Embryonic facial prominence (tissue), 1 donor: ENCODE results near the gene GNRHR.
"Not testable (repeated sequence)": the region's sequence is repeated elsewhere in the genome, so short reads cannot be mapped to it uniquely, and the experiment has no call there.

ENCODE experiments used
- DNase-seq: peaks from one replicate; pipeline ENCODE4 v3.0.0-alpha.2; 2016; ENCODE audit errors: extremely low spot score

GNRHR gene

DNA sequence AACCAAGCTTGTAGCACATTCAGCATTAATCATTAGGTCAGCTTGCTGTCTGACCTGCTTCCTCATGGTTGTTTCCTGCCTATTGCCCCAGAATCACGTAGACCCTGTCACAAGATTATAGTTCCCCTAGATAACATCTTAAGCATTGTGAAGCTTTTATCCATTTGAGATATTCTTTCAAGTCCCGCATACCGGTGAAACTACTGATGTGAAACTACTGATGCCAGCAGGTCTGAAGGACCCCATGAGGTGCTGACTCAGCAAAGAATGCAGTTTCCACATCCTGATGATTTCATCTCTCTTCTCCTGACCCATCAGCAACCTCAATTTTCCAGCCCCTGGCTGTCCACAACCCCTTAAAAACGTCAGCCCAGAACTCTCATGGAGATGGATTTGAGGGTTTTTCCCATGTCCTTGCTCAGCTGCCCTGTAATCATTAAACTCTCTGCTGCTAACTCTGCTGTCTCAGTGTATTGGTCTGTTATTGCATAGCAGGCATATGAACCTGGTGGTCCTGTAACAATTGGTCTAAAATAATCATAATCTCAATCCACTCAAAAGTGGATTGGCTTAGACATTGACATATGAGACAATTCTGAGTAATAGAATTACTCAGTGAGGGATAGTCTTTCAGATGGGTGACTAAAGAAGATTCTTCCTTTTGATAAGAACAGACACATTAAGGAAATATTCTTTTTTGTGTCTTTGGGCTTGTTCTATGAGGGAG lies 26.9 kb downstream of the GNRHR start:
- DNase-seq: no peak

DNA sequence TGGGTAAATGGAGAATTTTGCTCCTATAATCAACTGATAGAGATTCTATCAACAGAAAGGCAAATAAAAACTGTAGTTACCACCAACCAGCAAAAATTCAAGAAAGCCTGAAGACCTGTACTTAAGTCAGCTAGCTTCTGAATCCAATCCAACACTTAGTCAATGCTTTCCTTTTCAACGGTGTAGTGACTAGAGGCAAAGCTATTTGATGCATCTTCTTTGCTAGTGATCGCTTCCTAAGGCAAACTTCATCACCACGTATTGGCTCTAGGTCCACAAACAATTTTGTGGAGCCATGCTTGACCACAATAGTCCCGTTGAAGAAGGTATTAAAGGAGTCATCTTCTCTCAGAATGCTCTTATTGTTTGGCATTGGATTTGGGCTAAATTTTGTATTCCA lies 28.2 kb downstream of the GNRHR start:
- no peak for DNase-seq

DNA sequence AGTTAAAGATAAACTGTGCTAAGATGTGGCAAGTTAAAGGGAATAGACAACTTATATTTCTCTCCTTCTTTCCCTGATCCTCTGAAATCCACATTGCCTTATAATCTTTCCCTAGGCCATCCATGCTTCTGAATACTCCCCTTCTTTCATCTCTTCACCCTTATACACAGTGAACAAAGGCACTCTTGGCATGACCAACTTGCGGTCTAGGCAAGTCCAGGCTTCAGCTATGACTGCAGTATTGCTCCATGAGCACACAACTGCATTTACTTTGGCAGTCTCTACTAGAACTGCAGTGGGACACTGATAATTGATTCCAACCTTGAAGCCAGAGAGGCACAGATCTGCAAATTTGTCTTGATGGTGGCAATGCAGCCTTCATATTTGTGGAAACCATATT lies 29.1 kb downstream of the GNRHR start:
- DNase-seq: no peak

DNA sequence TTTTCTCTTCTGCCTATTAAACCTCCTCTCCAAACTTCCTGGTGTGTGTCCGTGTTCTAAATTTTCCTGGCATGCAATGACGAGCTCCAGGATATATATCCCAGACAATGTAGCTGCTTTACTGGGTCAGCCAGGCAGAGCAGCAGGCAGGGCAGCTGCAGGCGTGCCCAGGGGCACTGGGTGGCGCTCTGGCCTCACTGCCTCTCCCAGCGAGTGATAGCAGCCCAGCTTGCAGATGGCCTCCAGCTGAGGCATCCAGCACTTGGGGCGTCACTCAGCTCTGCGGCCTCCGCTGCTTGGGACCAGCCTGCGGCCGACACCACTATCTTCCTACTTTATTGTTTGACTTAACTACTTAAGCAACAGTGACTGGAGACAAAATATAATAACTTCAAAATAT lies 30.2 kb downstream of the GNRHR start:
- no peak for DNase-seq

DNA sequence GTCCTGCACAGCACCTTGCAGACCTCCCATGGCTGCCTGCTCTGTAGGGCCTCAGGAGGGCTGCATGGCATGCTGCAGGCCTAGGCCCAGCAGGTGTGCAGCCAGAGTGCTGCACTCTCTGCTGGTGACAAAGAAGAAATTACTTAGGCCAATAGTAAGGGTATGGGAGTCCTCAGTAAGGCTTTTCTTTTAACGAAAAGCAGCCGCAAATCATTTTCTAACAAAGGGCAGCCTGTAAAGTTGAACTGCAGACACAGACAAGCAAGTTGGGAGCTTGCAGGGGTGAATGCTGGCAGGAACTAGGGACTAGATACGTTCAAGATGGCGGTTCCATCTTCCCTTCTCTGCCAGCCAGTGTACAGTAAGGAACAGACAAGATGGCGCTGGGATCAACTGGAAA lies 30.8 kb downstream of the GNRHR start:
- no peak for DNase-seq

DNA sequence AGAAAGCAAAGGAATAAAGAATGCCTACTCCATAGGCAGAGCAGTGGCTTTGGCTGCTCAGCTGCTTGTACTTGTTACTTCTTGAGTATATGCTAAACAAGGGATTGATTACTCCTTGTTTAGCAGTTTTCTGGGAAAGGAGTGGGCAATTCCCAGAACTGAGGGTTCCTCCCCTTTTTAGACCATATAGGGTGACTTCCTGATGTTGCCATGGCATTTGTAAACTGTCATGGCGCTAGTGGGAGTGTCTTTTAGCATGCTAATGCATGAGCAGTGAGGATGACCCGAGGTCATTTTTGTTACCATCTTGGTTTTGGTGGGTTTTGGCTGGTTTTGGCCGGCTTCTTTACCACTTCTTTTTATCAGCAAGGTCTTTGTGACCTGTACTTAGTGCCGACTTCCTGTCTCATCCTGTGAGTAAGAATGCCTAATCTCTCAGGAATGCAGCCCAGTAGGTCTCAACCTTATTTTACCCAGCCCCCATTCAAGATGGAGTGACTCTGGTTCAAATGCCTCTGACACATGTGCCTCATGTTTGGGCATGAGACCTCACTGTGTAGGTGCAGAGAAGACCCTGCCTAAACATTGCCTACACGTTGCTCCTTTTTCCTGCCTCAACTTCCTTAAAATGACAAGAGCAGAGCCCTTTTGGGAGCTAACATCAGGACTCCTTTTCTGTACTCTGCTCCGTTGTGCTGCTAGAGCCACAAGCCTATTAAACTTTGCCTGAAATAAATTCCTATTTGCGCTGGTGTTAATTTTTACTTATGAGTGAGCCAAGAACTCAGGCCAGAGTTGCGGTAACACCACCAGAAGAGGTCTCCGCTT lies 32.2 kb downstream of the GNRHR start:
- no peak for DNase-seq

DNA sequence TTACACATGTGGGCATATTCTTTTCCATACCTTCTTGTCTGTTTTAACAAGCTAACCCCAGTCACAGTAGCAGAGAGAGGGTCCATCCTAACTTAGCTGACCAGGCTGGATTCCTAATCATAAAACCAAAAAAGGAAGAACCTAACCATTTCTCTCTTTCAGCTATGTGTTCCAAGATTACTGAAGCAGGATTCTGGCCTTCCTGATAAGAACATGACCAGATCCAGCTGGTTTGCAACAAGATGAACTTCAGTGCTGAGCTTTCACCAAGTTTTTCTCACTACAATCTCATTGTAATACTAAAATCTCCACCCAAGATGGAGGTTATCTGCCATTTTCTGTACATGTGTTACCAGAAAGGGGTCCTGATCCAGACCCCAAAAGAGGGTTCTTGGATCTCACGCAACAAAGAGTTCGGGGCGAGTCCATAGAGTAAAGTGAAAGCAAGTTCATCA lies 32.8 kb downstream of the GNRHR start:
- no peak for DNase-seq

DNA sequence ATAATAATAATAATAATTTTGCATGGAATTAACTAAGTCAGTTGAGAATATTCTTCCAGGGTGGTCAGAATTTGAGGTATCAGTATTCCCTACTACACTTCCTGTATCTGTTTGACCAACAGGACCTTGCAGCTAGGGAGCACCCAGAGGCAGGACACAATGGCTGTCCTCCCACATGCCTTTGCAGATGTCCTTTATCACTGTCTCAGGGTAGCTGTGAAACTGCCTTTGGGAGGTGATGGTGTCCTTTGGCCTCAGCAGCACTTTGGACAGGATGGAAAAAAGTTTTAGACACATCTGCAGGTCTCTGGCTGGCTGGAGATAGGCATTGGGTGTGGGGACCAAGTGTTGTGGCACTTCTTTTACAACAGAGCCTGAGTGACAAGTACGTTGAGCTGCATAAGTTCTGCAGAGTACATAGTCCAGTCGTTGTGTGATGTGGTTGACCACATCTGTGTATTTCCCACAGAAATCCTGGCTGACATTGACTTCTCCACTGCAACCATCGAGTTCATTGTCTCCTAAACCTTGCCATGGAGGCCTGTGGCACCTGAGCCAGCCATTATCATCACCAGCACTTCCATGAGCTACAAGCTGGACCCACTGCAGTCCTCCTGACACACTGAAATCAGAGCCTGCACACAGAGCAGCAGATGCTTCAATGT lies 34.1 kb downstream of the GNRHR start:
- no peak for DNase-seq

DNA sequence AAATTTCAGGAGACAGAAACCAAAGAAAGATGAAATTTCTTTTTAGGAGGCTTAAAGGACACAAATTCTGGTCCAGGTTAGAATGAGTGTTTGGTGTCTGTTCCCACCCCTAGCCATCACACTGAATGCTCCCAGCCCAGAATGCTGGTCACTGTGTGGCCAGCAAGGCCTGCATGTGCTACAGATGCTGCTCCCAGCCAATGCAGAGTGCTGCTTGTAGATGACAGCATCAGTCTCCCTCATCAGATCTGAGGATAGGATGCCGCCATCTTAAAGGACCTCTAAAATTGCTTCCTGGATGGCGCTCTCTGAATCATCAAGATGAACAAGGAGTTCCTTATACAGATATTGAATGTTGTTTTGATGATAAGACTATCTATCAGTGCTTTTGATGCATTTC lies 35.3 kb downstream of the GNRHR start:
- no peak for DNase-seq

DNA sequence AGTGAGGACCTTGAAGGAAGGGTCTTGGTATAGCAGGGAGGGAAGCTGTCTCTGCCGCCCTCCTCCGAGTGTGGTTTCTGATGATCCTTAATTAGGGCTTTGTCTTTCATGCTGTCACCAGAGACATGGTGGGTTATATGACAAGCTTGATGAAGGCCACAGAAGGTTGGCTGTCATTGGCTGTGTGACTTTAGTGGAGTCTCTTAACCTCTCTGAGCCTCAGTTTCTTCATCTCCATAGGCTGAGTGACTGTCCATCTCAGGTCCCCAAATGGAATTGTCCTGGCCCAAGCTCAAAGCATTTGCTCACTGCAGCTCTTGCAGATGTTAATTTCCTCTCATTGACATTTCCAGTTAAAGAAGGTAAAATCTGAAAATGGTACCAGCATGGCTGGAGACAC lies 36.6 kb downstream of the GNRHR start:
- DNase-seq: no peak

DNA sequence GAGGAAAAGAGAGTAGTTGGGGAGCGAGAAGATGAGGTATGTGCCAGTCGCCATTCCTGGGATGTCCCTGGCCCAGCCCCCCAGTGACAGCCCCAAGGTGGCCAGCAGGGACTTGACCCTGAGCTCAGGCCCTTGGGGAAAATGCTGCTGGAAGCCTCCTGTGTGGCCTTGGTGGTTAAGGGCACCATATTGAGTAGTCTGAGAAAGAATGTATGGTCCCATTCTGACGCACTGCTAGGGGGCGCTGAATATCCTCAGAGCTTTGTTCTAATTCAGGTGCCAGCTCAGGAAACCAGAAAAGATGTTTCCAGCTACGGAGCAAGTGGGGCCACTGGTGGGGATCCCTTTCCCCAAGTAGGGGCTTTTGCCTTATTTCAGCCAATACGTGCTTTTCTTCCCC lies 39.2 kb downstream of the GNRHR start:
- no peak for DNase-seq

DNA sequence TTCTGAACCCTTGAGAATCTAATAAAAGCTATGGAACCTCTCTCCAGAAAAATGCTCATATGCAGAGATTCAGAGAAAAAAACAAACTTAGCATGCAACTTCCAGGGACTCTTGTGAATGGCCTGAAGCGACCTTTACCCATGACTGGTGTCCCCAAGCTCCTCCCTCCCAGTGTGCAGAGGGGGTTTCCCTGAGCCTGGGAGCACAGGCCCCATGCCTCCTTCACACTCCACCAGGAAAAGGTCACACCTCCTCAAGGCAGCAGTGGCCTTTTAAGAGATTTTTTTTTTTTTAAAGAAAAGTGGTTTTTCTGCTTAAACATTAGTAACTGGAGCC lies 40.0 kb downstream of the GNRHR start:
- no peak for DNase-seq

DNA sequence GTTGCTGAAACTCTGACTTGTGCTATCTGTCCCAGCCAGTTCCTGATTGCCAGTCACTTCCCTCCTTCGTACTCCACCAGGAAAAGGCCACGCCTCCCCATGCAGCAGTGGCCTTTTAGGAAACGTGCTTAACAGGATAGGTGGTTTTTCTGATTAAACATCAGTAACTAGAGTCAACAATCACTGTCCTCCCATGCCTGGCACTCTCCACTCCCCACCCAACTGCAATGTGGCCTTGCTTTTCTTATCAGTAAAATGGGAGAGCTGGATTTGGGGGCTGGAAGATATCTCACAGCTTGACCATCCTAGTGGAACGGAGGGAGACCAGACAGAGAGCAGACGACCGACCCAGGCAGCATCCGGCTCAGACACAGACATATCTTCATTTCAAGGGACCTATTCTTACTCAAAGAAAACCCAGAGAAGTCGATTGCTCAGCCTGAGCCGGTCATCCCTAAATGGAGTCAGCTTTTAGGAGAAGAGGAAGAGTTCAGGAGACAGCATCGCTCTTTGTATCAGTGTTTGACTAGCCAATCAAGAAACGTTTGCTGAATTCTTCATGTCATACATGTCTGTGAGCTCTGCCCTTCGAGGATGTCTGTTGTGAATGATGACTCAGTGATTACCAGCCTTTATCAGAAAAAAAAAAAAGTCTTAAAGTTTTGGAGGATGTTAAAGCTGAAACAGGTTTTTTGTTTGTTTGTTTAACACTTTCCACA lies 40.5 kb downstream of the GNRHR start:
- no peak for DNase-seq

DNA sequence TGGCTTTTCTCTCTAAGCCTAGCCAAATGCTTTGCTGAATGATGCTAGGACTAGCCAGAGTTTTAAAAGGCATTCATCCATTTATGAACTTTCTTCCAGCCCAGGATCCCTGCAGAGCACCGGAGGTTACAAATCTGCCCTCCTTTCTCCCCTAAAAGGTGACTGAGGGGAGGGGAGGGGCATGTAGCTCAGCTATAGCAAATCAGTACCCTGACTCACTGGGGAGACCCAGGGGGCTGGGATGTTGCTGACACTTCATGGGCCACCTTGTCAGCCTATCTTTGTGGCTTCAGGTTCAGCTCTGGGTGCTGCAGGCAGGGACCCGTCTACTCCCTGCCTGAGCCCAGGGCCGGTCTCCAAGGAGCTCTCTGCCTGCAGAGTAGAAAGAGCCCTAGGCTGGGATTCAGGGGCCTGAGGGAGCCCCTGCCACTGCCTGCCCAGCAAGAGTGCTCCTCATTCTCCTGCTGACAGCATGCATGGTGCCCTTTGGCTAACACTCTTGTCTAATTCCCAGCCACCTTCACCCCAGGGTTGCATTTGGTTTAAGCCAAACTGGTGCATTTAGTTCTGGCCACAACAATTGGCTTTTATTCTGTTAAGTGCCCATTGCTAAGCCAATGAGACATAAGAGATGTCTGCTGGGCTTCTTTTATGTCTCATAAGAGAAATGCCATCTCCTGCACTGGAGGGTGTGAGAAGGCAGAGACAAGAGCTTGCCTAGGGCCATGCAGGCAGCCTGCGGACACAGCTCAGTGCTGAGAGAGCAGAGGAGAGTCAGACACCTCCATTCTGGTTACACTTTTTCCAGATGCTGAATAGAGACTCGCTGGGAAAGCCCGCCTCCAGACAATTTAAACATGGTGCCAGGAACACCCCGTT lies 41.3 kb downstream of the GNRHR start:
- no peak for DNase-seq

DNA sequence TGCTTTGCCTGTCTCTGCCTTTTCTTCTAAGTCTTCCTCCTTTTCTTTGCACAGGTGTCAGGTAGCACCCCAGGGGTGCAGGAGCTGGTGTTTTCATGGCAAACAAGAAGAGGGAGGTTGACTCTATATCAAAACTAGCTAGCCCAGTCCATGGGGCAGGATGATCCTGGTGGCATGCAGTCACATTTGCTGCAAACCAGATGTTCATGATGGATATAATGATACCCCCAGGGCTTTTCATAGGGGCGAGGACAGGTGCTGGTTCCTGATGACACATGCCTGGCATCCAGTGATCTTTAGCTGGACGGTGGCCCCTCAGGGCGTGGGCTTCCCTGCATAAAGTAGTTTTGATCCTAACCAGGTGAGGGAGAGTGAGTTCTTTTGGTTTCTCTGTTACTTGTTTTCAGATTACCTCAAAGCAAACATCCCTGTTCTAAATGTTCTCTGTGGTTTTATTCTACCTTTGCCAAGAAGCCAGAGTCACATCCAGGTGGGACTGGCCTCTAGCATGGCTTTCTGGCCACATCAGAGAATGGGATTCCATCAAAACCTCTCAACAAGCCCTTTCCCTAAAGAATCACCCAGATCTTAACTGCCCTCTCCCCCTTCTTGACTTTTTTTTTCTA lies 42.1 kb downstream of the GNRHR start:
- no peak for DNase-seq

DNA sequence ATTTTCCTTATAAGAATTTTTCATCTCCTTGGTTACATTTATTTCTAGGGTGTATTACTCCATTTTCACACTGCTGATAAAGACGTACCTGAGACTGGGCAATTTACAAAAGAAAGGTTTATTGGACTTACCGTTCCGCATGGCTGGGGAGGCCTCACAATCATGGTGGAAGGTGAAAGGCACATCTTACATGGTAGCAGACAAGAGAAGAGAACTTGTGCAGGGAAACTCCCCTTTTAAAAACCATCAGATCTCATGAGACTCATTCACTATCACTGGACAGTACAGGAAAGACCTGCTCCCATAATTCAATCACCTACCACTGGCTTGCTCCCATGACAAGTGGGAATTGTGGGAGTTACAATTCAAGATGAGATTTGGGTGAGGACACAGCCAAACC lies 47.5 kb downstream of the GNRHR start:
- DNase-seq: not testable (repeated sequence)

DNA sequence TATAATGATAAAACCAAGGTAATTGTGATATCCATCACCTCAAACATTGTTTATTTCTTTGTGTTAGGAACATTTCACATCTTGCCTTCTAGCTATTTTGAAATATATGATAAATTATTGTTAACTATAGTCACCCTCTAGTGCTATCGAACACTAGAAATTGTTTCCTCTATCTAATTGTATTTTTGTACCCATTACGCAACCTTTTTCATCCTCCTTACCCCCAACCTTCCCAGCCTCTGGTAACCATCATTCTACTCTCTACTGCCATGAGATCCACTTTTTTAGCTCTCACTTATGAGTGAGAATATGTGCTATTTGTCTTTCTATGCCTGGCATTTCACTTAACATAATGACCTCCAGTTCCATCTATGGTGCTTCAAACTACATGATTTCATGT lies 49.3 kb downstream of the GNRHR start:
- DNase-seq: no peak

DNA sequence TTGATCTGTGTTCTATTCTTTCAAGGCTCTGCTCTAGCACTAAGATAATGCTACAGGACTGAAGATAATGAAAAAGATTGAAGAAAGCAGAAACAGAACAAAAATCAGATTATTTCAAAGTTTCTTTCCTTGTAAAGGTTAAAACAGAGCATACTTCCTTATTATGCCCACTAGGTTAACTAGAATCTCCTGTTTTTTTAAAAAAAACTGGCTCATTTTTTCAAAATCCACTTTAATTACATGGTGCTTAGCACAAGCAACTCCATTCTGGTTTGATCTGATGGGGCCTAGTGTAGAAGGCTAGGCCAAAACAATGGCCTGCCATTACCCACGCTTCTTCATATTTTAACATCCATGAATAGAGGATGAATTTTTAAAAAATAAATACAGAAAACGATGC lies 52.0 kb downstream of the GNRHR start:
- no peak for DNase-seq

DNA sequence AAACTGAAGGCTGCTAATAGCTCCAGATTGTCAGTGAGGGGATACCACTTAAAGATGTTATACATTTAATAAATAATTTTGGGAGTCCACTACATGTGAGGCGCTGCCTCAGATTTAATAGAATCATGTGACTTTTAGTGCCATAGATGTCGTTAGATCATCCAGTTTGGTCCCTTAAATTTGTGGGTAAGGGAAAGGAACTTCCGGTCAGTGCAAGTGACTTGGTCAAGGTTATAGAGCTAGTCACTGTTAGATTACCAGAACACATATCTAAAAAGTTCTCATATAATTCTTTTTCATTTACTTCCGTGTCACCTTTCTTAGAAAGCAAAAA lies 52.7 kb downstream of the GNRHR start:
- no peak for DNase-seq

DNA sequence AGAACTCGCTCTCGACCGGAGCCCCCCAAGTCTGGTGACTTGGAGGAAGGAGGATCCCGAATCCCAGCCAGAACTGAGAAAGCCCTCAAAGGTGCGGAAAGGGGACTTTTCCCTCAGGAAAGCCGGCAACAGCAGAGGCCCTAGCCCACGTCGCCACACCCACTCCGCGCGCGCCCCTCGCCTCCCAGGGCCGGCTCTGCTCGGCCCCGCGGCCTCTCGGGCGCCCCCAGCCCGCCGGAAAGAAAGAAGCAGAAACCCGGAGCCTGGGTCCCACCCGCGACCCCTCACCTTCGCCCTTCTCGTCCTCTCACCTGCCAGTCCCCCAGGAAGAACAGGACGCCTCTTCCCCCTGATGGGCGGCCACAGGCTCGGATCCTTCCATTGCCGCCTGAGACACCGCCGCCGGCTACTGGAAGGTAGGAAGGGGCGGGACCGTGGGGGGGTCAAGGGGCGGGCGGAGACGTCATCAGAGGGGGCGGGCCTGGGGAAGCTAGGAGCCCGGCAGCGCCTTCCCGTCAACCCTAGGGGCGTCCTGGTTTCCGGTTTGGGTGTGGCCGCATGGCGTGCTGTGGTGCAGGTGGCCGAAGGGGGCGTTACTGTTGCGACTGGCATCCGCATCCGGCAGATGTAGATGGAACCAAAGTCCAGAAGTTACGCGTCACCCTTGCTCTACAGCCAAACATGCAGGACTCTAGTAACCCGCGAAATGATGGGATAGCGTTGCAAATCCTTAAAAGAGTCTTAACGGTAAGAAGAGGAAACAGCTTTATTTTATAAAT lies 53.3 kb downstream of the GNRHR start, which contains the start of gene UBA6:
UBA6 (minus strand) TSS at position 418 of the 779 bp plus-strand sequence; CDS start at position 382, 36 bp downstream.
- peak; percentile 93 for DNase-seq
